H9 (cell line): Measurements from ENCODE around the gene CDH23. TPM values are rescaled to one million over a fixed set of nuclear protein-coding genes. Genes with fewer than 3 reads are reported as not detected.

Experiments used
- DNase-seq: peaks from one replicate; pipeline ENCODE4 v3.0.0-alpha.2; 2017
- H2AFZ ChIP-seq: one replicate; pipeline ENCODE4 v1.6.1; 2013; ENCODE audit warnings: mild to moderate bottlenecking, low read length, control low read depth, moderate library complexity
- H2AK5ac ChIP-seq: 2 replicates; pipeline ENCODE4 v1.6.1; 2013; ENCODE audit warnings: low read length, control low read depth, mixed read lengths; ENCODE audit not compliant: insufficient read length
- H2BK120ac ChIP-seq: one replicate; pipeline ENCODE4 v1.6.1; 2013; ENCODE audit warnings: low read depth, mild to moderate bottlenecking, low read length, control low read depth, inconsistent platforms; ENCODE audit not compliant: poor library complexity, severe bottlenecking
- H2BK12ac ChIP-seq: 2 replicates; pipeline ENCODE4 v1.6.1; 2013; ENCODE audit warnings: low read length, control low read depth, mixed read lengths, low read depth; ENCODE audit not compliant: insufficient read length
- H2BK15ac ChIP-seq: 2 replicates; pipeline ENCODE4 v1.6.1; 2013; ENCODE audit warnings: low read depth, low read length, control low read depth
- H2BK20ac ChIP-seq: one replicate; pipeline ENCODE4 v1.6.1; 2013; ENCODE audit warnings: low read depth, mild to moderate bottlenecking, low read length, control low read depth, inconsistent platforms; ENCODE audit not compliant: poor library complexity, severe bottlenecking
- H2BK5ac ChIP-seq: 2 replicates; pipeline ENCODE4 v1.6.1; 2013; ENCODE audit warnings: low read length, control low read depth, mixed read lengths; ENCODE audit not compliant: insufficient read length
- H3K14ac ChIP-seq: 2 replicates; pipeline ENCODE4 v1.6.1; 2013; ENCODE audit warnings: low read length, control low read depth; ENCODE audit not compliant: insufficient read depth
- H3K18ac ChIP-seq: 2 replicates; pipeline ENCODE4 v1.6.1; 2013; ENCODE audit warnings: low read depth, mild to moderate bottlenecking, mixed read lengths, low read length, control low read depth; ENCODE audit not compliant: insufficient read length
- H3K23ac ChIP-seq: 2 replicates; pipeline ENCODE4 v1.6.1; 2013; ENCODE audit warnings: low read length, control low read depth, mixed read lengths, low read depth; ENCODE audit not compliant: insufficient read length
- H3K23me2 ChIP-seq: 2 replicates; pipeline ENCODE4 v1.6.1; 2013; ENCODE audit warnings: low read depth, mild to moderate bottlenecking, mixed read lengths, low read length, control low read depth; ENCODE audit not compliant: insufficient read length, poor library complexity, severe bottlenecking
- H3K27ac ChIP-seq: 2 replicates; pipeline ENCODE4 v1.5.1; 2013; ENCODE audit warnings: low read length, control low read depth, mixed read lengths, low read depth; ENCODE audit not compliant: insufficient read length
- H3K27me3 ChIP-seq: 2 replicates; pipeline ENCODE4 v1.6.1; 2013; ENCODE audit warnings: low read length, control low read depth, inconsistent platforms; ENCODE audit not compliant: insufficient read depth
- H3K4ac ChIP-seq: 2 replicates; pipeline ENCODE4 v1.6.1; 2013; ENCODE audit warnings: low read depth, mild to moderate bottlenecking, control low read depth, inconsistent platforms, low read length, moderate library complexity
- H3K4me1 ChIP-seq: 2 replicates; pipeline ENCODE4 v1.6.1; 2013; ENCODE audit warnings: low read length, control low read depth, inconsistent platforms; ENCODE audit not compliant: insufficient read depth
- H3K4me2 ChIP-seq: 2 replicates; pipeline ENCODE4 v1.6.1; 2013; ENCODE audit warnings: low read length, control low read depth, mixed read lengths; ENCODE audit not compliant: insufficient read length, insufficient read depth
- H3K56ac ChIP-seq: 2 replicates; pipeline ENCODE4 v1.6.1; 2013; ENCODE audit warnings: low read depth, mild to moderate bottlenecking, mixed read lengths, low read length, control low read depth; ENCODE audit not compliant: insufficient read length
- H3K79me1 ChIP-seq: 2 replicates; pipeline ENCODE4 v1.6.1; 2013; ENCODE audit warnings: low read depth, mild to moderate bottlenecking, moderate library complexity, low read length, control low read depth, inconsistent platforms; ENCODE audit not compliant: insufficient read depth, poor library complexity, severe bottlenecking
- H3K79me2 ChIP-seq: 2 replicates; pipeline ENCODE4 v1.6.1; 2013; ENCODE audit warnings: low read length, control low read depth, inconsistent platforms; ENCODE audit not compliant: insufficient read depth
- H3K9ac ChIP-seq: 2 replicates; pipeline ENCODE4 v1.6.1; 2013; ENCODE audit warnings: low read length, control low read depth, mixed read lengths; ENCODE audit not compliant: insufficient read length; ENCODE audit errors: extremely low read depth
- H3K9me3 ChIP-seq: one replicate; pipeline ENCODE4 v1.6.1; 2013; ENCODE audit warnings: low read depth, low read length, inconsistent platforms; ENCODE audit not compliant: control insufficient read depth
- H3T11ph ChIP-seq: one replicate; pipeline ENCODE4 v1.6.1; 2013; ENCODE audit warnings: mild to moderate bottlenecking, low read length, control low read depth, inconsistent platforms
- H4K20me1 ChIP-seq: one replicate; pipeline ENCODE4 v1.6.1; 2013; ENCODE audit not compliant: control insufficient read depth, insufficient read length, insufficient read depth
- H4K5ac ChIP-seq: 2 replicates; pipeline ENCODE4 v1.6.1; 2013; ENCODE audit warnings: low read depth, mild to moderate bottlenecking, mixed read lengths, low read length, control low read depth; ENCODE audit not compliant: insufficient read length
- H4K8ac ChIP-seq: replicated peaks from 2 replicates; pipeline ENCODE4 v1.6.1; 2013; ENCODE audit warnings: low read length, control low read depth, mixed read lengths, low read depth; ENCODE audit not compliant: insufficient read length
- H4K91ac ChIP-seq: 2 replicates; pipeline ENCODE4 v1.6.1; 2013; ENCODE audit warnings: low read depth, mild to moderate bottlenecking, moderate library complexity, mixed read lengths, low read length, control low read depth; ENCODE audit not compliant: insufficient read length
- H3K27ac Mint-ChIP-seq, 3 experiments: 2 replicates in 2 of 3; 3 replicates in 1 of 3; pipeline ENCODE4 v1.8.0; 2020 to 2021; ENCODE audit warnings: mixed read lengths in 3 of 3, mild to moderate bottlenecking in 1 of 3, moderate library complexity in 1 of 3
- H3K27me3 Mint-ChIP-seq: 2 replicates; pipeline ENCODE4 v1.8.0; 2021; ENCODE audit warnings: low read depth, mild to moderate bottlenecking, moderate library complexity, mixed read lengths
- H3K36me3 Mint-ChIP-seq, 3 experiments: 2 replicates in 2 of 3; 3 replicates in 1 of 3; pipeline ENCODE4 v1.8.0; 2020 to 2021; ENCODE audit warnings: low read depth in 3 of 3, mixed read lengths in 3 of 3; ENCODE audit not compliant: insufficient read depth in 1 of 3
- H3K4me1 Mint-ChIP-seq, 2 experiments: 2 replicates each; pipeline ENCODE4 v1.8.0; 2020; ENCODE audit warnings: mixed read lengths in 2 of 2
- H3K4me3 Mint-ChIP-seq, 2 experiments: 2 replicates in 1 of 2; 3 replicates in 1 of 2; pipeline ENCODE4 v1.8.0; 2020 to 2021; ENCODE audit warnings: mild to moderate bottlenecking in 2 of 2, mixed read lengths in 2 of 2, moderate library complexity in 1 of 2
- H3K9me3 Mint-ChIP-seq, 2 experiments: 2 replicates in 1 of 2; 3 replicates in 1 of 2; pipeline ENCODE4 v1.8.0; 2020; ENCODE audit warnings: mild to moderate bottlenecking in 2 of 2, mixed read lengths in 2 of 2, moderate library complexity in 1 of 2
- CTCF ChIP-seq: fragments of 200-600 bp; sonication (generic); conservative IDR thresholded peaks from 3 replicates; pipeline ENCODE4 v1.8.0; 2021; ENCODE audit warnings: antibody characterized with exemption, mild to moderate bottlenecking
- WGBS: extraction: QIAGEN DNeasy Blood & Tissue Kit; methylation state at CpG from one replicate; pipeline ENCODE4 v1.1.7; 2013; ENCODE audit warnings: missing lambda C conversion rate, low lambda C conversion rate, mixed read lengths; ENCODE audit not compliant: insufficient read length; ENCODE audit errors: extremely low coverage; 5-methylcytosine and 5-hydroxymethylcytosine counted together
- total RNA-seq: library from RNA; stranded (reverse); gene quantifications from 2 replicates; pipeline ENCODE4 v1.2.1, GENCODE V29; 2021

CDH23 gene
- total RNA-seq, 1 experiment from 2014 or later, result 2.1 TPM

DNA sequence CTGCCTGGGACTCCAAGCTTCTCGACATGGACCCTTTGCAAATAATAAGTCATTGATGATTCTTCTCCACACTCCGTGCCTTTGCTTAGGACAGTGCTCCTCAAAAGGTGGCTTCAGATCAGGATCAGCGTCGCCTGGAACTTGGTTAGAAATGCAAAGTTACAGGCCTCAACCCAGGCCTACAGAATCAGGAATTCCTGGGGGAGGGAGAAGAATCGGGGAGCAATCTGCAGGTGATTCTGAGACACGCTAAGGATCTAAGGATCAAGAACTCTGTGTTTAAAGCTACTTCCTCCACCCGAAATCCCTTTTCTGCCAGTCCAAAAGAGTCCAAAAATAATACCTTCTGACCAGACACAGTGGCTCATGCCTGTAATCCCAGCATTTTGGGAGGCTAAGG lies 244.7 kb downstream of the CDH23 start:
- no peak overlapping the region for H3K14ac ChIP-seq
- H4K20me1 ChIP-seq, result no peaks in the 10 kb centered on the region
- no peak overlapping the region for H3K56ac ChIP-seq
- H3K23me2 ChIP-seq, result no peaks in the 10 kb centered on the region
- peaks cover 3% of the 10 kb centered on the region; the same call in 1 of the 2 replicates for H3K4me1 ChIP-seq
- no peaks in the 10 kb centered on the region; the same call in 1 of the 2 replicates for H3K27me3 ChIP-seq
- Mint-ChIP-seq H3K9me3 (no peaks in the 10 kb centered on the region; a peak in 2 of 5 replicates), H3K4me3 (no peak overlapping the region), H3K36me3 (no peaks in the 10 kb centered on the region), H3K27me3 (peaks cover 44% of the 10 kb centered on the region), H3K4me1 (peaks cover 31 to 46% of the 10 kb centered on the region in 2 experiments), H3K27ac (no peak overlapping the region)
- H3K9ac ChIP-seq, result no peak overlapping the region
- no peak overlapping the region for H3K4ac ChIP-seq
- no peak overlapping the region for H2BK12ac ChIP-seq
- no peak overlapping the region for H4K91ac ChIP-seq
- H3K18ac ChIP-seq, result no peak overlapping the region
- H3T11ph ChIP-seq, result no peak overlapping the region
- H4K8ac ChIP-seq, result no peak overlapping the region
- TF ChIP-seq CTCF, result no peak
- H3K79me2 ChIP-seq, result no peaks in the 10 kb centered on the region
- no peaks in the 10 kb centered on the region for H3K9me3 ChIP-seq
- no peak overlapping the region for H2BK5ac ChIP-seq
- H3K79me1 ChIP-seq, result no peaks in the 10 kb centered on the region
- H2AFZ ChIP-seq, result no peak overlapping the region
- no peak overlapping the region for H3K23ac ChIP-seq
- H2AK5ac ChIP-seq, result no peak overlapping the region
- DNase-seq, result no peak
- H3K27ac ChIP-seq, result no peak overlapping the region
- H2BK15ac ChIP-seq, result no peak overlapping the region
- no peak overlapping the region for H2BK120ac ChIP-seq
- no CpG with 5 or more reads among the region's 7 CpGs for WGBS
- no peak overlapping the region for H3K4me2 ChIP-seq
- no peak overlapping the region for H4K5ac ChIP-seq
- H2BK20ac ChIP-seq, result no peak overlapping the region
